ENCODE data around the gene GINS3.
"Not testable (repeated sequence)": the region's sequence is repeated elsewhere in the genome, so short reads cannot be mapped to it uniquely, and the experiment has no call there.

The GINS3 gene

DNA sequence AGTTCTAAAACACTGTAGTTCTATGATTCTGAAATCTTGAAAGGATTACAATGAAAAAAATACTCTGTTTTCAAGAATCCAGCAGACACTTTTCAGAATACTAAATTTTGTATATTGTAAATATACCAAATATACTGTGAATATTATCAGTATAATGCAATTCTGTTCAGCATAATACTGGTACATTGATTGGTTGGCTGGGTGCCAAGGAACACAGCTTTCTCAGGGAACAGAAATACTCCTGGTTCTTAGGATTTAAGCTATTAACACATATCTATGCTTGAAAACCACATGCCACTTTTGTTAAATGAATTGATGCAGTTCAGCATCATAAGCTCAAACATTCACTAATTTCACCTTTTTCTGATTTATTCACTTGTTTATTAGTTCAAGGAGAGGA lies 2.5 kb upstream of the GINS3 start:
- DNase-seq (ENCODE audit: low read depth in 2 of 2): no peak

DNA sequence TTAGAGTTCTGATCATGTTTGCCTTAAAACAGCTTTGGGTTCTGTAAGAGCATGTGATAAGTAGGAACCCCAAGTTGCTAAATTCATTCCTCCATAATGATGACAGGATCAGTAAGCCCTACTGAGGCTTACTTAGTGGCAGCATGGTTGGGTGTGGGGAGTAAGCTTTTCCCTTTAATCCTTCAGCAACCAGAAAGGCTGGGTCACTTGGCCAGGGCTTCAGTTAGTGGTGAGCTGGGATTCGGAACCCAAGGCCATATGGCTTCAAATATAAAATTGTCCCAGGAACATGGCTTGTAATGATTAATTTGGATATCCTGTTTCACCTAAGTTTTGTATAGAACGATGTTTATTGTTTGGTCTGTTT lies 850 bp downstream of the GINS3 start:
- no peak for DNase-seq (ENCODE audit: low read depth in 2 of 2)

DNA sequence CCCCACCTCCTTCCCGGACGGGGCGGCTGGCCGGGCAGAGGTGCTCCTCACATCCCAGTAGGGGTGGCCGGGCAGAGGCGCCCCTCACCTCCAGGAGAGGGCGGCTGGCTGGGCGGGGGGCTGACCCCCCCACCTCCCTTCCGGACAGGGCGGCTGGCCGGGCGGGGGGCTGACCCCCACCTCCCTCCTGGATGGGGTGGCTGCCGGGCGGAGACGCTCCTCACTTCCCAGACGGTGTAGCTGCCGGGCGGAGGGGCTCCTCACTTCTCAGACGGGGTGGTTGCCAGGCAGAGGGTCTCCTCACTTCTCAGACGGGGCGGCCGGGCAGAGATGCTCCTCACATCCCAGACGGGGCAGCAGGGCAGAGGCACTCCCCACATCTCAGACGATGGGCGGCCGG lies 4.6 kb downstream of the GINS3 start:
- DNase-seq (ENCODE audit: low read depth in 2 of 2): not testable (repeated sequence)

DNA sequence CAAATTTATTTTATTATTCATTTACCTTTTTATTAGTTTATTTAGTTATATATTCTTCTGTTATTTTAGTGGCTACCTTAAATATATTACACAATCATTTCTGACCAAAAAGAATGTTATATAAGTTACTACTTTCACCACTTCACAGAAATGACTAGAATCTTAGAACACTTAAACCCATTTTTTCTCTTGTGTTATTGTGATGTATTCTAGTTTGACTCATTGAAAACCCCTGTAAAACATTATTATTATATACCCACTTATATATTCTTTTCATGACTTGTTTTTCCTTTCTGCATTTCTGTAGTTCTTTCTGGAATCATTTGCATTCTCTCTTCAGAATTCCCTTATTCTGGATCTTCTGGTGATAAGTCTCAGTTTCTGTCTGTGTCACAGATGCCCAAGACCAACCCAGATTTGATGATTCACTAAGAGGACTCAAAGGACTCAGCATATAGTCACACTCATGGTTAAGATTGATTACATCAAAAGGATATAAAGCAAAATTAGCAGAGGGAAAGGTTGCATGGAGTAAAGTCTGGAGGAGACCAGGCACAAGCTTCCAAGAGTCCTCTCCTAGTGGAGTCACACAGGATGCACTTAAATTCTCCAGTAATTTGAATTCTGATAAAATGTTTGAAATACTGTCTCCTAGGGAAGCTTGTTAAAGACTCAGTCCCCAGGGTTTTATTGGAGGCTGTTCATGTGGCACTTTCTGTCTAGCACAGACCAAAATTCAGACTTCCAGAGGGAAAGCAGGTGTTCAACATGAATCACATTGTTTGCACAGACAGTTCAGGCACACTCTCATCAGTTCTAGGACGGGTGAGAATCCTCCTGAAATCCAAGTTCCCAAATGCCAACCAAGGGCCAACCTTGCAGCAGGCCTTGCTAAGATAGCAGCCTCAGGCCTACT lies 7.7 kb downstream of the GINS3 start:
- DNase-seq (ENCODE audit: low read depth in 2 of 2): no peak

DNA sequence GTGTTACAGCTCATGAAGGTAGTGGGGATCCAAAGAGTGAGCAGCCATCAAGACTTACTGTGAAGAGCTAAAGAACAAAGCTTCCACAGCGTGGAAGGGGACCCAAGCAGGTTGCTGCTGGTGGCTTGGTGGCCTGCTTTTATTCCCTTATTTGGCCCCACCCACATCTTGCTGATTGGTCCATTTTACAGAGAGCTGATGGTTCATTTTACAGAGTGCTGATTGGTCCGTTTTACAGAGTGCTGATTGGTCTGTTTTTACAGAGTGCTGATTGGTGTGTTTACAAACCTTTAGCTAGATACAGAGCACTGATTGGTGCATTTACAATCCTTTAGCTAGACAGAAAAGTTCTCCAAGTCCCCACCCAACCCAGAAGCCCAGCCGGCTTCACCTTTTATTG lies 9.0 kb downstream of the GINS3 start:
- DNase-seq (ENCODE audit: low read depth in 2 of 2): not testable (repeated sequence)

DNA sequence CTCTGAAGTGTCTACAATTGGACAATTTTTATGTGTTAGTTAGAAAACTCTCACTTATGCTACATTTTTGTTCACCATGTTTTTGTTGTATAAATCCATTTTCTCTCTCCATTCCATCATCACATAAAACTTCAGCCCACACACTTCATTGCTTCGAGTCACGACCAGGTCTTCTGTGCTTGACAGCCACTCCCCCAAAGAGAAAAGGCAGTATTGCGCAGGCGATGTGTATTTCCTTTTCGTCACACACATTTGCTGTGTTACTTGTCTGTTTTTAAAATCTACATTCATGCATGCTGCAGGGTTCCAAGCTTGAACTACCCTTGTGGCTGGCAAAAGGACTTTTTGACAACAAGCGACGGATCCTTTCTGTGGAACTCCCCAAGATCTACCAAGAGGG lies 10.5 kb downstream of the GINS3 start:
- DNase-seq (ENCODE audit: low read depth in 2 of 2): no peak

DNA sequence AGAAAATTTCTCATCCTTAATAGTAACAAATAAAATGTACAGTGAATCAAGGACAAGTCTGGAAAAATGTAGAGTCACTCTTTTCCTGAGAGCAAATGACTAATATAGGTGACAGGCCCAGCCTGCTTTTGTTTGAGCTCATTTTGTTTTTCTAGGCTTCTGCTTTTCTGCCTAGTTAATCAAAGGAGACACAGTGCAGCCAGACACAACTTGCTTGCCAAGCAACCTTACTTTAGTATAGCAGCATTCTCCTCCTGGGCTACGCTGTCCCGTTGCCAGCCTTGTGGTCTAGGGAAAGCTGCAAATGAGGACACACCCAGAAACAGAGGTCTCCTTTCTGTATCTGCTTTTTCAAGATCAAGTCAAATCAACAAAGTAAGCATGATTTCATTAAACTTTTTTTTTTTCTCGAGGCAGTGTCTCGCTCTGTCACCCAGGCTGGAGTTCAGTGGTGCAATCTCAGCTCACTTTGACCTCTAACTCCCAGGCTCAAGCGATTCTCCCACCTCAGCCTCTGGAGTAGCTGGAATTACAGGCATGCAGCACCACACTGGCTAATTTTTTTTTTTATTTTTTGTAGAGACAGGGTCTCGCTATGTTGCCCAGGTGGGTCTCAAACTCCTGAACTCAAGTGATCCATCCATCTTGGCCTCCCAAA lies 17.2 kb downstream of the GINS3 start:
- DNase-seq (ENCODE audit: low read depth in 2 of 2): no peak

DNA sequence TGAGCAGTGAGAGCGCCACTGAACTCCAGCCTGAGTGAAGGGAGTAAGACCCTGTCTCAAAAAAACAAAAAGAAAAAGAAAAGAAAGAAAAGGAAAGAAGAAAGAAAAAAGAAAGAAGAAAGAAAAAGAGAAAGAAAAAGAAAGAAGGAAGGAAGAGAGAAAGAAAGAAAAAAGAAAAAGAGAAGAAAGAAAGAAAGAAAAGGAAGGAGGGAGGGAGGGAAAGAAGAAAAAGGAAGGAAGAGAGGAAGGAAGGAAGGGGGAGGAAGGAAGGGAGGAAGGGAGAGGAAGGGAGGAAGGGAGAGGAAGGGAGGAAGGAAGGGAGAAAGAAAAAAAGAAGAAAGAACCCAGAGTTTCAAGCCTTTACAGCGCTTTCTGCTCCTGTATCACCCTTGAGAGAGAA lies 19.1 kb downstream of the GINS3 start:
- DNase-seq (ENCODE audit: low read depth in 2 of 2): no peak

DNA sequence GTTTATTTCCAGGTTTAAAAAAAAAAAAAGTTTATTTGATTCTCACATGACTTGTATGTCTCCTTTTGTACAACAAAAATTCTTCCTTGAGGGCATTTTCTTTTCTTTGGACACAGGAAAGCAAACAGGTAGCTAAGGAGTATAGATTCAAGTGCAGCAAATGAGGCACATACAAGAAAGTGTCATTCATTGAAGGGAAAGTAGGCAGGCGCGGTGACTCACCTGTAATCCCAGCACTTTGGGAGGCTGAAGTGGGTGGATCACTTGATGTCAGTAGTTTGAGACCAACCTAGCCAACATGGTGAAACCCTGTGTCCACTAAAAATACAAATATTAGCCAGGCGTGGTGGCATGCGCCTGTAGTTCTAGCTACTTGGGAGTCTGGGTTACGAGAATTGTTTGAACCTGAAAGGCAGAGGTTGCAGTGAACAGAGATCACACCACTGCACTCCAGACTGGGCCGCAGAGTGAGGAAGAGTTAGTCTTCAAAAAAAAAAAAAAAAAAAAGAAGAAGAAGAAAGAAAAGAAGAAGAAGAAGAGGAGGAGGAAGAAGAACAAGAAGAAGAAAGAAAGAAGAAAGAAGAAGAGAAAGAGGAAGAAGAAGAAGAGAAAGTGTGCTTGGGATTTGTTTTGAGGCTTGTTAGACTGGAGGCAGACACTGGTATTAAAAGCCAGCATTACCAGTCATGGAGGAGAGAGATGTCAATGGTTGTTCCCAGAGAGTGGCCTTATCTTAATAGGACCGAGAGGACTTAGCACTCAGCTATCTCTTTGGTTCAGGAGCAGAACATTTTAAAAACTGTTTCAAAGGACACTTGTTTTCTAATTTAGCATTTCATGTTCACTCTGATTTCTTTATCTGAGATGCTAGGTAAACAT lies 19.7 kb downstream of the GINS3 start:
- DNase-seq (ENCODE audit: low read depth in 2 of 2): no peak

DNA sequence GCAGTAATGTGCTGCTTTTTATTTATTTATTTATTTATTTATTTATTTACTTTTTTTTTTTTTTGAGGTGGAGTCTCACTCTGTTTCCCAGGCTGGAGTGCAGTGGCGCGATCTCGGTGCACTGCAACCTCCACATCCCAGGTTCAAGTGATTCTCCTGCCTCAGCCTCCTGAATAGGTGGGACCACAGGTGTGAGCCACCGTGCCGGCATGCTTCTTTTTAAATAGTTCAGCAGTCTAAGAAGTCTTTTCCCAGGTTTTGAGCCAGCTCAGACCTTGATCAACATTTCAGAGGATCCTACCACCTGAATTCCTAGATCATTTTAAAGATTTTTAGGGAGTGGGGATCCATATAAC lies 20.3 kb downstream of the GINS3 start:
- not testable (repeated sequence) for DNase-seq (ENCODE audit: low read depth in 2 of 2)

DNA sequence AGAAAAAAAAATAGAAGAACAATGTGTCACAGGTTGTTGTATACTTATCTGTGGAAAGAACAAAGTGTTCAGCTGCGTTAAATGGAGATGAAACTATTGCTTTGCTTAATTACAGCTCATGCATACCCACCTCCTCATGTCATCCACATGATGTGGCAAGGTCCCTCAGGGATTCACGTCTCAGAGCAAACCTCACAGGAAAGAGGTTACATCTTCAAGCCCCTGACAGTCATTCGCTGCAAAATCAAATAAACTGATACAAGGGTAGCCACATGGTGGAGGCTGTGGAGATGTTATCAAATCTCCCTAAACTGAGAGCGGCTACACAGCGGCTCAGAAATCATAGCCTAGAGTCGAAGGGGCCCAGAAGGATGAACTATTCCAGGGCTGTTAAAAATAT lies 21.1 kb downstream of the GINS3 start:
- no peak for DNase-seq (ENCODE audit: low read depth in 2 of 2)

DNA sequence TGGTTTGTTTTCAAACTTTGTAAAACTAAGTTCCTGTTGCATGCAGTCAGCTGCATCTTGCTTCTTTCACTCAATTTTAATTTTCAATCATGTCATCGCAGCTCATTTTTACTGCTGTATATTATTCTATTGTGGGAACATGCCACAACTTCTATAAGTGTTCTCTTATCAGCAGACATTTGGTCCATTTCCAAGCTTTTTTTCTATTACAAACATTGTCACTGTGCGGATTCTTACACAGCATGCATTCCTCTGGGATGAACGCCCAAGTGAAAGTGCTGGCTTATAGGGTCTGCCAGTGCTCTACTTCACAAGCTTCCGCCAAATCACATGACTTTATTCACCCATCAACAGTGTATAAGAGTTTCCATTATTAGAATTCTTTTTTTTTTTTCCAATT lies 22.7 kb downstream of the GINS3 start:
- DNase-seq (ENCODE audit: low read depth in 2 of 2): no peak

DNA sequence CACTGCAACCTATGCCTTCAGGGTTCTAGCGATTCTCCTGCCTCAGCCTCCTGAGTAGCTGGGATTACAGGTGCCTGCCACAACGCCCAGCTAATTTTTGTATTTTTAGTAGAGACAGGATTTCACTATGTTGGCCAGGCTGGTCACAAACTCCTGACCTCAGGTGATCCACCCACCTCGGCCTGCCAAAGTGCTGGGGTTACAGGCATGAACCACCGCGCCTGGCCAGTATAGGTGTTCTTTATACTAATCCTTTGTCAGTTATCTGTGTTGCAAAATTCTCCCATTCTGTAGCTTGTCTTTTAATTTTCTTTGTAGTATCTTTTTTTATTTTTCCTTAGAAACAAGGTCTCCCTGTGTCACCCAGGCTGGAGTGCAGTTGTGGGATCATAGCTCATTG lies 23.7 kb downstream of the GINS3 start:
- DNase-seq (ENCODE audit: low read depth in 2 of 2): not testable (repeated sequence)

DNA sequence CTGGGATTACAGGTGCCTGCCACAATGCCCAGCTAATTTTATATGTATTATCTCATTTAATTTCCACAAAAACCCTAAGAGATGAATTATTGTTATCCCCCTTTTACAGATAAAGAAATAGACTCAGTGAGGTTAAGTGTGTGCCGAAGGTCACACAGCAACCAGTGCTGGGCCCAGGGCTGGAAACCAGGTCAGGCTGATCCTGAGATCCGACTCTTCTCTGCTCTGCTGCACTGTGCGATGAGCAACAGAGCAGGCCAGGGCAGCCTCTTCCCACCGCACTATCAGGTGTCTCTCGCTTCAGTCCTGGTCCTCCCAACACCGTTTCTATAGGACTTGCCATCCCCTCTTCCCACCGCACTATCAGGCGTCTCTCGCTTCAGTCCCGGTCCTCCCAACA lies 24.8 kb downstream of the GINS3 start:
- DNase-seq (ENCODE audit: low read depth in 2 of 2): no peak

DNA sequence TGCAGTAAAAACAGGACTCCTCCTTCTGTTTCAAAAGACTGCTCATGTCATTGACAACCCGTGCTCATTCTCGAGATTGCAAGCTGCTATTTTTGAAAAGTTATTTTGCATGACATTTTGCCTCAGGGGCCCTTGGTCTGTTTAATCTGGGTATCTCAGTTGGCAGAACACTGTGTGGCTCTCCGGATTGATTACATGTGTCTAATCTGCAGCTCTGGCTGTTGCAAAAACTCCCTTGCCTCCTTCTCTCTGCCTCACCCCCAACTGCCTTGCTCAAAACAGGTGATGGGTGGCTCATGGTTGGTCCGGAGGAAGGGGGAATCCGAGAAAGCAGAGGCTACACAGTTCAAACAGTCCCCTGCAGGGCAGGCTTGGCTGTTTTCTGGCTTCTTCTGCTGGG lies 25.3 kb downstream of the GINS3 start:
- no peak for DNase-seq (ENCODE audit: low read depth in 2 of 2)

DNA sequence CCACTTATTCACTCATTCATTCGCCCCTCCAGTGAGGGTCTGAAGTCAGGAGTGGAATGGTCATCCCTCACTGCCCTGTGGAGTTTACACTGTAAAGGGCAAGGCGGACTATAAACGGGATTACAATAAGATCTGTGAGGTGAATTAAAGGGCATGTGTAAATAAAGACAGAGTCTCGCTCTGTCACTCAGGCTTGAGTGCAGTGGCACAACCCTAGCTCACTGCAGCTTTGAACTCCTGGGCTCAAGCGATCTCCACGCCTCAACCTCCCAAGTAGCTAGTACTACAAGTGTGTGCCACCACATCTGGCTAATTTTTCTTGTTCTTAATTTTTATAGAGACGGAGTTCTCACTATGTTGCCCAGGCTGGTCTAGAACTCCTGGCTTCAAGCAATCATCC lies 25.8 kb downstream of the GINS3 start:
- DNase-seq (ENCODE audit: low read depth in 2 of 2): no peak

DNA sequence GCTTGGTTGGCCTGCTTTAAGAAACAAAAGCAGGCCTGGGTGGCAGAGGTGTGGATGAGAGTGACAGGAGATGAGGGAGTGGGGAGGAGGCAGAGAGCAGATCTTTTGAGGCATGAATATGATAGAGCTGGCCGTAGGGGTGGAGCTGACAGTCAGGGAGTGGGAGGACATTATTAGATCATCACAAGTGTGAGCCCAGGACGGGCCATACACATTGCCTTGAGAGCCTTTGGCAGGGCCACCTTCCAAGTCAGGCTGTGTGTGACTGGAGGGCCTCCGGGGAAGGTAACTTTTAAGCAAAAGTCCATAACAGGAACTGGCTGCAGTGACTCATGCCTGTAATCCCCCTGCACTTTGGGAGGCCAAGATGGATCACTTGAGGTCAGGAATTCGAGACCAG lies 26.3 kb downstream of the GINS3 start:
- DNase-seq (ENCODE audit: low read depth in 2 of 2): no peak

DNA sequence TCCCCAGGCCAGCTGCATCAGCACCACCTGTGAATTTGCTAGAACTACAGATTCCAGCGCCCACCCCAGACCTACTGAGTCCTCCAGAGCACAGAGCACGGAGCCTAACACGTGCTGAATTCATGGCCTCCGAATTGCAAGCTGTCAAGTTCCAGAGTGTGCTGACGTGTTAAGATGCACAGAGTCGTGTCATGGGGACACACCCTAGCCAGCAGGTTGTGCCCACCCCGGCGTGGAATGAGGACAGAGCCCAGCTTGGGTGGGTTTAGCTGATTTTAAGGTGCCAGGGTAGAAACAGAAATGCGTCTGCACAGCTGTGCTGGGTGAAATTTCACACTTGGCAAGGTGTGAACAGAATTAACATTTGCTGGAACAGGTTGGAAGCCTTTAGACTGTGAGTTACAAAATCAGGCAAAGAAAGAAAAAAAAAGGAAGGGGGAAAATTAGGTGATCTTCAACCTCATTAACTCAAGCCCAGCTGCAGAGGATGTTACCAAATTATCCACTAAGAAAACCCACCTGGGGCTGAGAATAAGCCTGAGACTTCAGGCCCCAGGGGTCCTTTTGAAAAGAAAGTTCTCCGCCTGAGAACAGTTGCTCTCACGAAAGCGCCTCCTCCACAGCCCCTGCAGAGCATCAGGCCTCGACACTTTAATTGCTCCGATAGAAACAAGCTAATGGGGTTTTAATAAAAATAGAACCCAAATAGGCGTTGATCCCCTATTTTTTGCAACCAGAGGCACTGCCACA lies 27.1 kb downstream of the GINS3 start:
- no peak for DNase-seq (ENCODE audit: low read depth in 2 of 2)

DNA sequence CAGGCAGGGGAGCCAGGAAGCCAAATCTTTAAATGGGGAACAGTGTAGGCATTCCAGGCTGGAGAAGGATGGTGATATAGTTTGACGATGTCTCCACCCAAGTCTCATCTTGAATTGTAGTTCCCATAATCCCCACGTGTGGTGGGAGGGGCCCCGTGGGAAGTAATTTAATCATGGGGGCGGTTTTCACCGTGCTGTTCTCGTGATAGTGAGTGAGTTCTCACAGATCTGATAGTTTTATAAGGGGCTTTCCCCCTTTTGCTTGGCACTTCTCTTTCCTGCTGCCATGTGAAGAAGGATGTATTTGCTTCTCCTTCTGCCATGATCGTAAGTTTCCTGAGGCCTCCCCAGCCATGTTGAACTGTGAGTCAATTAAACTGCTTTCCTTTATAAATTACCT lies 28.8 kb downstream of the GINS3 start:
- no peak for DNase-seq (ENCODE audit: low read depth in 2 of 2)

DNA sequence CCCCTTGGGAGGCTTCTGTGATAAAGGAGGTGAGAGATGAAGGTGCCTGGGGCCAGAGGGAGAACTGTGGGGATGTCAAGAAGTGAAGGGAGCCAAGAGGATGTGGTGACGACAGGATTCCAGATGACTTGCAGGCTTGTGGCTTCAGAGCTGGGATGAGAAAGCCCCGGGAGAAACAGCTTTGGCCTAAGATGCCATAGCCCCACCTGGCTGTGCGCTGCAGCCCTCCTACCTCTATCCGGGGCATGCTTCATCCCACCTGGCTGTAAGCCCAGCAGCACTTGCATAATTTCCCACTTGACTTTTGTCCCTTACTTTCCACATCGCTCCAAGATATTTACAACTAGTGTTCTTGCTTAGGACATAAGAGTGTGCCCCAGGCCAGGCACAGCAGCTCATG lies 29.3 kb downstream of the GINS3 start:
- DNase-seq (ENCODE audit: low read depth in 2 of 2): no peak

DNA sequence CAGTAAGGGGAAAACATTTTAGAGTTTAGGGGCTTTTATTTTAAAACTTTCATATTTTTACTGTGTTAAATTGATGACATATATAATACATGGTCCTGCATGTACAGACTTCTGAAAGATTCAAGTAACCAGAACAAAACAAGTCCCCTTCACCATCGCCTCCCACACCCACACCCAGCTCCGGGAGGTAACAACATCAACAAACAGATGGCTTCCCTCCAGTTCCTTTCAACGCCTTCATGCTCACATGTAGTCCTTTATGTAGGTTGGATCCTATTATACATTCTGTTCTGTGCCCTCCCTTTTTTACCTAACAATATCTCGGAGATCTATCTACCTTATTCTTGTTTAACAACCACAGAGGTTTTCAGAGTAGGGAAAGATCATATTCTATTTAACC lies 30.5 kb downstream of the GINS3 start:
- no peak for DNase-seq (ENCODE audit: low read depth in 2 of 2)

DNA sequence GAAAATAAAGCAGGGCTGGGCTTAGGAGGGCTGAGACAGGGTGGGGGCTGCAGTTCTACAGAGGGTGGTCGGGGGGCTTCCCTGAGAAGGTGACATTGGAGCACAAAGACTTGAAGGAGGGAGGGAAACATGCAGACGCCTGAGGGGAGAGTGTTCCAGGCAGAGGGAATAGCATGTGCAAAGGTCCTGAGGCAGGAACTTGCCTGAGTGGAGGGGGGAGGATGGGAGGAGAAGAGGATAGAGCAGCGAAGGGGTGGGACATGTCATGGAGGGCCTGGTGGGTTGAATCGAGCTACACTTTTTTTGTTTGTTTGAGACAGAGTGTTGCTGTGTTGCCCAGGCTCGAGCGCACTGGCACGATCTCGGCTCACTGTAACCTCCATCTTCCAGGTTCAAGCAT lies 33.0 kb downstream of the GINS3 start:
- DNase-seq (ENCODE audit: low read depth in 2 of 2): no peak

All from stimulated activated CD4-positive, alpha-beta T cell treated with anti-CD3 and anti-CD28 coated beads, Interleukin-12 subunit alpha, Interleukin-12 subunit beta, amount 100 ng/mL, for 24 hours (primary cell).